ENCODE data around the gene RTN4IP1. TPM values are rescaled to one million over a fixed set of nuclear protein-coding genes. Genes with fewer than 3 reads are reported as not detected.
"Not testable (repeated sequence)": the region's sequence is repeated elsewhere in the genome, so short reads cannot be mapped to it uniquely, and the experiment has no call there.

Gene RTN4IP1
- total RNA-seq, 1 donor from 2014 or later = 6.9 TPM

- DNase-seq (ENCODE audit: low read depth) = peak; percentile 84
- no peak overlapping the region for H3K4me3 ChIP-seq (ENCODE audit: low read depth, low read length)
- TF ChIP-seq CTCF (conservative IDR thresholded peaks at IDR 0.05; ENCODE audit: low read depth, low read length) = no peak
These were observed 38.0 kb downstream of the RTN4IP1 start for GRCh38 chr6:106591111-106591825.

- H3K4me3 ChIP-seq (ENCODE audit: low read depth, low read length); DNase-seq (ENCODE audit: low read depth): not testable (repeated sequence)
These were observed 40.4 kb downstream of the RTN4IP1 start for GRCh38 chr6:106588937-106589336.

GRCh38 chr6:106586815-106587415, 42.4 kb downstream of the RTN4IP1 start:
- no peak for DNase-seq (ENCODE audit: low read depth)
- TF ChIP-seq CTCF (conservative IDR thresholded peaks at IDR 0.05; ENCODE audit: low read depth, low read length) = no peak
- H3K4me3 ChIP-seq (ENCODE audit: low read depth, low read length) = no peak overlapping the region

GRCh38 chr6:106581468-106581867, 47.8 kb downstream of the RTN4IP1 start:
- no peak overlapping the region for H3K4me3 ChIP-seq (ENCODE audit: low read depth, low read length)
- no peak for DNase-seq (ENCODE audit: low read depth)
- no peak for TF ChIP-seq CTCF (conservative IDR thresholded peaks at IDR 0.05; ENCODE audit: low read depth, low read length)

- DNase-seq (ENCODE audit: low read depth) = no peak
- no peak for TF ChIP-seq CTCF (conservative IDR thresholded peaks at IDR 0.05; ENCODE audit: low read depth, low read length)
These were observed 50.0 kb downstream of the RTN4IP1 start for GRCh38 chr6:106579281-106579680.

GRCh38 chr6:106574741-106575458, 54.4 kb downstream of the RTN4IP1 start:
- peak; percentile 43 for DNase-seq (ENCODE audit: low read depth)
- H3K4me3 ChIP-seq (ENCODE audit: low read depth, low read length) = no peak overlapping the region
- no peak for TF ChIP-seq CTCF (conservative IDR thresholded peaks at IDR 0.05; ENCODE audit: low read depth, low read length)

More at GRCh38 chr6:106579281-106579680, 50.0 kb downstream of the RTN4IP1 start:
- no peak overlapping the region for H3K4me3 ChIP-seq (ENCODE audit: low read depth, low read length)

- no peak overlapping the region for H3K4me3 ChIP-seq (ENCODE audit: low read depth, low read length)
- no peak for TF ChIP-seq CTCF (conservative IDR thresholded peaks at IDR 0.05; ENCODE audit: low read depth, low read length)
- DNase-seq (ENCODE audit: low read depth) = no peak
These were observed 56.3 kb downstream of the RTN4IP1 start for GRCh38 chr6:106572875-106573585.

Data from epithelial cell of proximal tubule (primary cell).